Stomach smooth muscle (tissue), 2 donors: ENCODE measurements around the gene ENO4.

Experiments
- H3K27ac ChIP-seq: one replicate; pipeline ENCODE4 v1.7.0; 2013; ENCODE audit warnings: mild to moderate bottlenecking, low read length, inconsistent platforms
- H3K27me3 ChIP-seq, 2 donors: one replicate each; pipeline ENCODE4 v1.7.0; 2013; ENCODE audit warnings: low read length in 2 of 2; ENCODE audit not compliant: insufficient read depth in 2 of 2, control insufficient read depth in 1 of 2
- H3K36me3 ChIP-seq, 2 donors: one replicate each; pipeline ENCODE4 v1.7.0; 2013; ENCODE audit warnings: low read length in 2 of 2; ENCODE audit not compliant: control insufficient read depth in 2 of 2, insufficient read depth in 2 of 2
- H3K4me1 ChIP-seq: one replicate; pipeline ENCODE4 v1.7.0; 2013; ENCODE audit warnings: low read length; ENCODE audit not compliant: control insufficient read depth, insufficient read depth
- H3K4me3 ChIP-seq, 2 donors: one replicate each; pipeline ENCODE4 v1.7.0; 2013; ENCODE audit warnings: low read length in 2 of 2
- H3K9ac ChIP-seq, 2 donors: one replicate each; pipeline ENCODE4 v1.7.0; 2013; ENCODE audit warnings: low read length in 2 of 2, mild to moderate bottlenecking in 1 of 2
- H3K9me3 ChIP-seq, 2 donors: one replicate each; pipeline ENCODE4 v1.7.0; 2013; ENCODE audit warnings: low read length in 2 of 2; ENCODE audit not compliant: control insufficient read depth in 2 of 2
- donor health status: healthy.
- donor health status: Pancreatic carcinoma.

ENO4 gene

GRCh38 chr10:116868198-116868676 is 18.9 kb downstream of the ENO4 start:
- no peak overlapping the region for H3K4me3 ChIP-seq
- H3K27me3 ChIP-seq: no peaks in the 10 kb centered on the region
- H3K9me3 ChIP-seq: no peaks in the 10 kb centered on the region
- no peaks in the 10 kb centered on the region for H3K36me3 ChIP-seq
- H3K27ac ChIP-seq: no peak overlapping the region
- H3K4me1 ChIP-seq: no peaks in the 10 kb centered on the region
- no peak overlapping the region for H3K9ac ChIP-seq

- Histone ChIP-seq H3K9ac (no peak overlapping the region), H3K36me3 (no peaks in the 10 kb centered on the region), H3K27ac (no peak overlapping the region), H3K4me3 (no peak overlapping the region), H3K9me3 (no peaks in the 10 kb centered on the region), H3K4me1 (no peaks in the 10 kb centered on the region), H3K27me3 (no peaks in the 10 kb centered on the region)
Measured at GRCh38 chr10:116868722-116869121, 19.4 kb downstream of the ENO4 start.

GRCh38 chr10:116870949-116871348 is 21.6 kb downstream of the ENO4 start:
- Histone ChIP-seq H3K9me3 (no peaks in the 10 kb centered on the region), H3K27ac (no peak overlapping the region), H3K4me3 (no peak overlapping the region), H3K36me3 (no peaks in the 10 kb centered on the region), H3K4me1 (no peaks in the 10 kb centered on the region), H3K27me3 (no peaks in the 10 kb centered on the region), H3K9ac (no peak overlapping the region)

- no peaks in the 10 kb centered on the region for H3K27me3 ChIP-seq
- no peaks in the 10 kb centered on the region for H3K36me3 ChIP-seq
- no peak overlapping the region for H3K4me3 ChIP-seq
- H3K9ac ChIP-seq: no peak overlapping the region
- H3K9me3 ChIP-seq: no peaks in the 10 kb centered on the region
- no peaks in the 10 kb centered on the region for H3K4me1 ChIP-seq
- H3K27ac ChIP-seq: no peak overlapping the region
Measured at GRCh38 chr10:116873134-116873533, 23.8 kb downstream of the ENO4 start.

- H3K4me1 ChIP-seq: no peaks in the 10 kb centered on the region
- no peak overlapping the region for H3K9ac ChIP-seq
- H3K27ac ChIP-seq: no peak overlapping the region
- no peaks in the 10 kb centered on the region for H3K27me3 ChIP-seq
- no peak overlapping the region for H3K4me3 ChIP-seq
- no peaks in the 10 kb centered on the region for H3K9me3 ChIP-seq
- no peaks in the 10 kb centered on the region for H3K36me3 ChIP-seq
Measured at GRCh38 chr10:116875897-116876296, 26.6 kb downstream of the ENO4 start.

- Histone ChIP-seq H3K4me3 (no peak overlapping the region), H3K36me3 (no peaks in the 10 kb centered on the region), H3K9ac (no peak overlapping the region), H3K27ac (no peak overlapping the region), H3K9me3 (no peaks in the 10 kb centered on the region), H3K4me1 (no peaks in the 10 kb centered on the region), H3K27me3 (no peaks in the 10 kb centered on the region)
Measured at GRCh38 chr10:116877391-116877790, 28.1 kb downstream of the ENO4 start.

GRCh38 chr10:116878123-116878522 is 28.8 kb downstream of the ENO4 start:
- Histone ChIP-seq H3K9me3 (no peaks in the 10 kb centered on the region), H3K4me1 (no peaks in the 10 kb centered on the region), H3K9ac (no peak overlapping the region), H3K27me3 (no peaks in the 10 kb centered on the region), H3K4me3 (no peak overlapping the region), H3K36me3 (no peaks in the 10 kb centered on the region), H3K27ac (no peak overlapping the region)

- no peak overlapping the region for H3K9ac ChIP-seq
- no peaks in the 10 kb centered on the region for H3K27me3 ChIP-seq
- H3K36me3 ChIP-seq: no peaks in the 10 kb centered on the region
- H3K4me3 ChIP-seq: no peak overlapping the region
- no peaks in the 10 kb centered on the region for H3K4me1 ChIP-seq
- no peak overlapping the region for H3K27ac ChIP-seq
- H3K9me3 ChIP-seq: no peaks in the 10 kb centered on the region
Measured at GRCh38 chr10:116879817-116880216, 30.5 kb downstream of the ENO4 start.

GRCh38 chr10:116880716-116881482 is 31.6 kb downstream of the ENO4 start:
- H3K9ac ChIP-seq: no peak overlapping the region
- H3K4me1 ChIP-seq: no peaks in the 10 kb centered on the region
- H3K9me3 ChIP-seq: no peaks in the 10 kb centered on the region
- H3K36me3 ChIP-seq: no peaks in the 10 kb centered on the region
- H3K4me3 ChIP-seq: no peak overlapping the region
- H3K27ac ChIP-seq: no peak overlapping the region
- H3K27me3 ChIP-seq: no peaks in the 10 kb centered on the region

GRCh38 chr10:116882639-116883038 is 33.3 kb downstream of the ENO4 start:
- no peak overlapping the region for H3K4me3 ChIP-seq
- no peaks in the 10 kb centered on the region for H3K36me3 ChIP-seq
- no peaks in the 10 kb centered on the region for H3K9me3 ChIP-seq
- H3K9ac ChIP-seq: no peak overlapping the region
- H3K27me3 ChIP-seq: no peaks in the 10 kb centered on the region
- H3K4me1 ChIP-seq: no peaks in the 10 kb centered on the region
- H3K27ac ChIP-seq: no peak overlapping the region

- no peaks in the 10 kb centered on the region for H3K36me3 ChIP-seq
- H3K27ac ChIP-seq: no peak overlapping the region
- H3K9me3 ChIP-seq: no peaks in the 10 kb centered on the region
- H3K4me1 ChIP-seq: no peaks in the 10 kb centered on the region
- no peak overlapping the region for H3K9ac ChIP-seq
- no peaks in the 10 kb centered on the region for H3K27me3 ChIP-seq
- H3K4me3 ChIP-seq: no peak overlapping the region
Measured at GRCh38 chr10:116886772-116887171, 37.5 kb downstream of the ENO4 start.
